K562 (cell line): ENCODE results near the gene INKA2. TPM values are rescaled to one million over a fixed set of nuclear protein-coding genes. Genes with fewer than 3 reads are reported as not detected.

Experiments used
- ATF7 ChIP-seq: fragments of 450-650 bp; IDR thresholded peaks from 2 replicates; pipeline ENCODE4 v1.7.1; 2014; ENCODE audit warnings: mild to moderate bottlenecking, moderate library complexity
- CCNT2 ChIP-seq: IDR thresholded peaks from 2 replicates; pipeline ENCODE4 v1.6.1; 2011; ENCODE audit warnings: borderline replicate concordance, low read depth, mild to moderate bottlenecking, moderate library complexity, mixed read lengths, low read length; ENCODE audit not compliant: insufficient read length; ENCODE audit errors: extremely low read depth
- FUS ChIP-seq: fragments of 200-400 bp; formaldehyde crosslinking; optimal IDR thresholded peaks from 2 replicates; pipeline ENCODE3; 2017; ENCODE audit warnings: low read depth, low read length
- HNRNPUL1 ChIP-seq: fragments of 200-400 bp; formaldehyde crosslinking; IDR thresholded peaks from 2 replicates; pipeline ENCODE4 v1.6.1; 2017; ENCODE audit warnings: low read length
- JUND ChIP-seq, 2 experiments: IDR thresholded peaks; 2 replicates in 1 of 2; 3 replicates in 1 of 2; pipeline ENCODE4 v1.6.1; 2011; ENCODE audit warnings: borderline replicate concordance in 2 of 2, low read depth in 2 of 2, low read length in 2 of 2, improper control_type of control experiment in 1 of 2, missing biosample characterization in 1 of 2, missing genetic modification characterization in 1 of 2, missing genetic modification reagents in 1 of 2
- LCOR ChIP-seq: sonication (generic); formaldehyde crosslinking; IDR thresholded peaks from 2 replicates; pipeline ENCODE4 v1.8.0; 2022; ENCODE audit warnings: mild to moderate bottlenecking, missing genetic modification reagents
- NR3C1 ChIP-seq: sonication (generic); formaldehyde crosslinking; IDR thresholded peaks from 2 replicates; pipeline ENCODE4 v1.8.1; 2022; ENCODE audit warnings: missing genetic modification reagents
- SFPQ ChIP-seq: fragments of 200-400 bp; formaldehyde crosslinking; IDR thresholded peaks from 2 replicates; pipeline ENCODE4 v1.6.1; 2017; ENCODE audit warnings: mild to moderate bottlenecking, low read depth, low read length, moderate library complexity
- THAP7 ChIP-seq: fragments of 250-450 bp; sonication (Bioruptor Pico); IDR thresholded peaks from 2 replicates; pipeline ENCODE4 v1.5.0; 2021
- THRAP3 ChIP-seq: fragments of 450-650 bp; IDR thresholded peaks from 2 replicates; pipeline ENCODE4 v1.6.1; 2016; ENCODE audit warnings: mild to moderate bottlenecking, inconsistent platforms, borderline replicate concordance
- ZNF232 ChIP-seq: sonication (generic); formaldehyde crosslinking; IDR thresholded peaks from 2 replicates; pipeline ENCODE4 v1.8.0; 2022; ENCODE audit warnings: mild to moderate bottlenecking, missing genetic modification reagents
- polyA plus RNA-seq, 8 experiments: library from polyadenylated mRNA; depleted of rRNA in 4 of 8; stranded (reverse) in 5 of 8; unstranded in 3 of 8; fragments of >200 nt; fragmentation: Nextera tagmentation in 2 of 8; fragmentation: Illumina TruSeq in 1 of 8; extraction: Ambion mirVana in 2 of 8; extraction: Trizol in 1 of 8; gene quantifications; 2 replicates each; pipeline versions ENCODE4 v1.2.1 to v1.2.3, GENCODE V29; 2011 to 2014; ENCODE audit warnings: inconsistent platforms in 1 of 8, missing spikeins in 1 of 8
- total RNA-seq, 7 experiments: library from RNA; depleted of rRNA in 6 of 7; stranded (reverse); fragments of >200 nt in 6 of 7; fragmentation: Illumina TruSeq in 2 of 7; extraction: Trizol in 2 of 7; gene quantifications; 2 replicates each; pipeline versions ENCODE4 v1.2.1 to v1.2.3, GENCODE V29; 2011 to 2021; ENCODE audit warnings: low replicate concordance in 1 of 7
- TF ChIP-seq, protein P1 (sequence below): fragments of 250-450 bp; sonication (Bioruptor Pico); IDR thresholded peaks from 2 replicates; pipeline ENCODE4 v1.4.0; 2020; ENCODE audit warnings: mild to moderate bottlenecking, moderate library complexity
- TF ChIP-seq, protein P2 (sequence below): sonication (generic); formaldehyde crosslinking; IDR thresholded peaks from 2 replicates; pipeline ENCODE4 v1.8.1; 2023; ENCODE audit warnings: mild to moderate bottlenecking, missing genetic modification reagents
- TF ChIP-seq, protein P3 (sequence below): sonication (generic); formaldehyde crosslinking; IDR thresholded peaks from 2 replicates; pipeline ENCODE4 v1.8.0; 2022; ENCODE audit warnings: mild to moderate bottlenecking, missing genetic modification reagents, borderline replicate concordance

Gene INKA2
- total and polyA plus RNA-seq, 9 of the 15 experiments (the other 6 are each of a cell fraction or from before 2014, with no cell fraction given) = 0.04 to 1.4 (median 0.26) TPM; not detected in 1

DNA sequence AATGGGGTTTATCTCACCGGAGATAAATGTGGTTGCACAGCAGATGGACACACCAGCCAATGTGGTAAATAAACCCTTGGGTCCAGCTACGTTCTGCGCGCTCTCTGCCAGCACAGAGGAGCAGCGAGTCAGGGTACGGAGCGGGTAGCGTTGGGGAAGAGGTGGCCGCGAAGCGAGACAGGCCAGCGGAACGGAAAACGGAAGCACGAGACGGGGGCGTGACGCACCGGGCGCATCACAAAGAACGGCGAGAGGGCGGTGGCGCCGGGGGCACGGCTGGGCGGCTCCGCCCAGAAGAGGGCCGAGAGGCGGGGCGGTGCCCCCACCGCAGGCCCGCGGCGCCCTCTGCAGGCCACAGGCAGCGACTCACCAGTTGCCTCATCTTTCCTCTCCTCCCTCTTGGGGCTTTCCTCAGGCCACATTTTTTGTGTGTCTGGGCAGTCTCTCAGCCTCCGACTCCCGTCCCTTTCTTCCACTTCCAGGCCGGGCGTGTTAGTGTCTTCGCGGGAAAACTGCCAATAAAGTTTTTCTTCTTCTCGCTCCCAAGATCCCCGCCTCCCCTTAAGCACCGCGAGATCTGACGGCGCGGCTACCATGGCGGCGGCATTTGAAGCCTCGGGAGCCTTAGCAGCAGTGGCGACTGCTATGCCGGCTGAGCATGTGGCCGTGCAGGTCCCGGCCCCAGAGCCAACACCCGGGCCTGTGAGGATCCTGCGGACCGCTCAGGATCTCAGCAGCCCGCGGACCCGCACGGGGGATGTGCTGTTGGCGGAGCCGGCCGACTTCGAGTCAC, 16.3 kb upstream of the INKA2 start, which contains the start of gene DDX20 (continued):
- TF ChIP-seq LCOR (CRISPR knock-in tag) (peak; percentile 92; the same call in 1 of the 2 replicates), JUND (IDR thresholded peaks at IDR 0.05; ENCODE audit: borderline replicate concordance, low read depth, low read length) (peak; percentile 56), JUND (tag; IDR thresholded peaks at IDR 0.05; ENCODE audit: borderline replicate concordance, low read depth, low read length) (peak; percentile 73; the same call in 2 of the 3 replicates), THAP7 (CRISPR knock-in tag) (0 out of 2 replicates have a peak, but pooled peaks have one; percentile 9), THRAP3 (no peak), NR3C1 (CRISPR knock-in tag) (peak; percentile 45; the same call in 1 of the 2 replicates), HNRNPUL1 (no peak), FUS (no peak), SFPQ (no peak), ATF7 (peak; percentile 94), ZNF232 (CRISPR knock-in tag) (no peak), CCNT2 (peak; percentile 95)
- TF ChIP-seq, protein P1, sequence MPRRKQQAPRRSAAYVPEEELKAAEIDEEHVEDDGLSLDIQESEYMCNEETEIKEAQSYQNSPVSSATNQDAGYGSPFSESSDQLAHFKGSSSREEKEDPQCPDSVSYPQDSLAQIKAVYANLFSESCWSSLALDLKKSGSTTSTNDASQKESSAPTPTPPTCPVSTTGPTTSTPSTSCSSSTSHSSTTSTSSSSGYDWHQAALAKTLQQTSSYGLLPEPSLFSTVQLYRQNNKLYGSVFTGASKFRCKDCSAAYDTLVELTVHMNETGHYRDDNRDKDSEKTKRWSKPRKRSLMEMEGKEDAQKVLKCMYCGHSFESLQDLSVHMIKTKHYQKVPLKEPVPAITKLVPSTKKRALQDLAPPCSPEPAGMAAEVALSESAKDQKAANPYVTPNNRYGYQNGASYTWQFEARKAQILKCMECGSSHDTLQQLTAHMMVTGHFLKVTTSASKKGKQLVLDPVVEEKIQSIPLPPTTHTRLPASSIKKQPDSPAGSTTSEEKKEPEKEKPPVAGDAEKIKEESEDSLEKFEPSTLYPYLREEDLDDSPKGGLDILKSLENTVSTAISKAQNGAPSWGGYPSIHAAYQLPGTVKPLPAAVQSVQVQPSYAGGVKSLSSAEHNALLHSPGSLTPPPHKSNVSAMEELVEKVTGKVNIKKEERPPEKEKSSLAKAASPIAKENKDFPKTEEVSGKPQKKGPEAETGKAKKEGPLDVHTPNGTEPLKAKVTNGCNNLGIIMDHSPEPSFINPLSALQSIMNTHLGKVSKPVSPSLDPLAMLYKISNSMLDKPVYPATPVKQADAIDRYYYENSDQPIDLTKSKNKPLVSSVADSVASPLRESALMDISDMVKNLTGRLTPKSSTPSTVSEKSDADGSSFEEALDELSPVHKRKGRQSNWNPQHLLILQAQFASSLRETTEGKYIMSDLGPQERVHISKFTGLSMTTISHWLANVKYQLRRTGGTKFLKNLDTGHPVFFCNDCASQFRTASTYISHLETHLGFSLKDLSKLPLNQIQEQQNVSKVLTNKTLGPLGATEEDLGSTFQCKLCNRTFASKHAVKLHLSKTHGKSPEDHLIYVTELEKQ (CRISPR knock-in tag) = no peak
- TF ChIP-seq, protein P2, sequence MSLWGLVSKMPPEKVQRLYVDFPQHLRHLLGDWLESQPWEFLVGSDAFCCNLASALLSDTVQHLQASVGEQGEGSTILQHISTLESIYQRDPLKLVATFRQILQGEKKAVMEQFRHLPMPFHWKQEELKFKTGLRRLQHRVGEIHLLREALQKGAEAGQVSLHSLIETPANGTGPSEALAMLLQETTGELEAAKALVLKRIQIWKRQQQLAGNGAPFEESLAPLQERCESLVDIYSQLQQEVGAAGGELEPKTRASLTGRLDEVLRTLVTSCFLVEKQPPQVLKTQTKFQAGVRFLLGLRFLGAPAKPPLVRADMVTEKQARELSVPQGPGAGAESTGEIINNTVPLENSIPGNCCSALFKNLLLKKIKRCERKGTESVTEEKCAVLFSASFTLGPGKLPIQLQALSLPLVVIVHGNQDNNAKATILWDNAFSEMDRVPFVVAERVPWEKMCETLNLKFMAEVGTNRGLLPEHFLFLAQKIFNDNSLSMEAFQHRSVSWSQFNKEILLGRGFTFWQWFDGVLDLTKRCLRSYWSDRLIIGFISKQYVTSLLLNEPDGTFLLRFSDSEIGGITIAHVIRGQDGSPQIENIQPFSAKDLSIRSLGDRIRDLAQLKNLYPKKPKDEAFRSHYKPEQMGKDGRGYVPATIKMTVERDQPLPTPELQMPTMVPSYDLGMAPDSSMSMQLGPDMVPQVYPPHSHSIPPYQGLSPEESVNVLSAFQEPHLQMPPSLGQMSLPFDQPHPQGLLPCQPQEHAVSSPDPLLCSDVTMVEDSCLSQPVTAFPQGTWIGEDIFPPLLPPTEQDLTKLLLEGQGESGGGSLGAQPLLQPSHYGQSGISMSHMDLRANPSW (CRISPR knock-in tag) = no peak
- TF ChIP-seq, protein P3, sequence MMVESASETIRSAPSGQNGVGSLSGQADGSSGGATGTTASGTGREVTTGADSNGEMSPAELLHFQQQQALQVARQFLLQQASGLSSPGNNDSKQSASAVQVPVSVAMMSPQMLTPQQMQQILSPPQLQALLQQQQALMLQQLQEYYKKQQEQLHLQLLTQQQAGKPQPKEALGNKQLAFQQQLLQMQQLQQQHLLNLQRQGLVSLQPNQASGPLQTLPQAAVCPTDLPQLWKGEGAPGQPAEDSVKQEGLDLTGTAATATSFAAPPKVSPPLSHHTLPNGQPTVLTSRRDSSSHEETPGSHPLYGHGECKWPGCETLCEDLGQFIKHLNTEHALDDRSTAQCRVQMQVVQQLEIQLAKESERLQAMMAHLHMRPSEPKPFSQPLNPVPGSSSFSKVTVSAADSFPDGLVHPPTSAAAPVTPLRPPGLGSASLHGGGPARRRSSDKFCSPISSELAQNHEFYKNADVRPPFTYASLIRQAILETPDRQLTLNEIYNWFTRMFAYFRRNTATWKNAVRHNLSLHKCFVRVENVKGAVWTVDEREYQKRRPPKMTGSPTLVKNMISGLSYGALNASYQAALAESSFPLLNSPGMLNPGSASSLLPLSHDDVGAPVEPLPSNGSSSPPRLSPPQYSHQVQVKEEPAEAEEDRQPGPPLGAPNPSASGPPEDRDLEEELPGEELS (CRISPR knock-in tag) = no peak; the same call in 1 of the 2 replicates
